Ureter (tissue), 1 donor: Measurements from ENCODE around the gene PRKRIP1. TPM values are rescaled to one million over a fixed set of nuclear protein-coding genes. Genes with fewer than 3 reads are reported as not detected.
A peak's percentile ranks its signal among the peaks of the same experiment; 100 is the strongest.
"Not testable (repeated sequence)": the region's sequence is repeated elsewhere in the genome, so short reads cannot be mapped to it uniquely, and the experiment has no call there.

Experiments used
- DNase-seq: peaks from one replicate; pipeline ENCODE4 v3.0.0-alpha.2; 2020; ENCODE audit warnings: low spot score
- total RNA-seq: library from RNA; stranded (reverse); gene quantifications from one replicate; pipeline ENCODE4 v1.2.4, GENCODE V29; 2023
- donor health status: DM: yes; HTN: yes; CAD: no.

Gene PRKRIP1, protein sequence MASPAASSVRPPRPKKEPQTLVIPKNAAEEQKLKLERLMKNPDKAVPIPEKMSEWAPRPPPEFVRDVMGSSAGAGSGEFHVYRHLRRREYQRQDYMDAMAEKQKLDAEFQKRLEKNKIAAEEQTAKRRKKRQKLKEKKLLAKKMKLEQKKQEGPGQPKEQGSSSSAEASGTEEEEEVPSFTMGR
- total RNA-seq, result 22.8 TPM

DNA sequence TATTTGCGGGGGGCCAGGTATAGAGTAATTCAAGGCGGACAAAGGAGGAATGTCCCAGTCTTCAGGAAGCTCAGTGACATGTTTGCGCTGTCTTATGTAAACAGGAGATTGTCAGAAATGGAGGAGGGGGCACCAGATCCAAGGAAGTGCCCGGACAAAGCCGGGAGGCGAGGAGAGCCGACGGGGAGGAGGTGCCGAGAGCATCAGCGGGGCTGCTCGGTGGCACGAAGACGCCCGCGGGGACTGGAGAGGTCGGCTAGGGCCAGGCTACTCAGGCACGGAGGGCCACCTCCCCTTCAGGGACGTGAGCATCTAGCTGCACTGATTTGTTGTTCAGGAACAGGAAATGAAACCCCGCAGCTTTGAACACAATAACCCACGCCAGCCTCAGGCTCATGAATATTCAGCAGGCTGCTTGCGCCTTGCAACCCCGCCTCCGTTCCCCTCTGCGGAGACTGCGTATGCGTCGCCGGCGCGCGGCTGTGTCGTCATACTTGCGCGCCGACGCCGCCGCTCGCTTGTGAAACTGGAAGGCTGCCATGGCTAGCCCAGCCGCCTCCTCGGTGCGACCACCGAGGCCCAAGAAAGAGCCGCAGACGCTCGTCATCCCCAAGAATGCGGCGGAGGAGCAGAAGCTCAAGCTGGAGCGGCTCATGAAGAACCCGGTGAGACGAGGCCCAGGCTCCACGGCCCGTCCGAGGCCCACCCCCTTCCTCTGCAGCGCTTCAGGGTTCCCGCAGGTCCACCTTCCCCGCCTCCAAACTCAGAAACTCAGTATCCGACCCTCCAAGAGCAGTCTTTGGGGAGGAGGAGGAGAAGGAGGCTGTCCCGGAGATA is at the start of gene PRKRIP1:
Gene PRKRIP1, plus strand, starts transcription at position 491 of the 837 bp plus-strand sequence. Its CDS starts 49 bp downstream, at position 540.
- DNase-seq, result peak; percentile 87

DNA sequence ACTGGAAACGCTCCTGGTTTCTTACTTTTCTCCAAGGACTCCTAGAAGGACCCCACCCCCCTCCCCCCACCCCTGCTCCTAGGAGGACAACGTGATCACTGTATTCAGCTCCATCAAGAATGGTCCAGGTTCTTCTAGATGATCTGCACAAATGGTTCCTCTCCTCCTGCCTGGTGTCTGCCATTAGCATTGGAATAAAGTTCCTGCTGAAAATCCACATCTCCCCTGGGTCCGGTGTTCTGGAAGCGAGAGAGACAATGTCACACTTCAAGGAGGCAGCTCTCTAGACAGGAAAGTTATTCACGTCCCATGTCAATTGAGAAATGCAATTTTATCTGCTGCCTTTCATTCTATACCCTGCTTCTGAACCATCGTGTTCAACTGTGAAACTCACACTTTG is 49.2 kb upstream of the PRKRIP1 start:
- DNase-seq, result not testable (repeated sequence)

DNA sequence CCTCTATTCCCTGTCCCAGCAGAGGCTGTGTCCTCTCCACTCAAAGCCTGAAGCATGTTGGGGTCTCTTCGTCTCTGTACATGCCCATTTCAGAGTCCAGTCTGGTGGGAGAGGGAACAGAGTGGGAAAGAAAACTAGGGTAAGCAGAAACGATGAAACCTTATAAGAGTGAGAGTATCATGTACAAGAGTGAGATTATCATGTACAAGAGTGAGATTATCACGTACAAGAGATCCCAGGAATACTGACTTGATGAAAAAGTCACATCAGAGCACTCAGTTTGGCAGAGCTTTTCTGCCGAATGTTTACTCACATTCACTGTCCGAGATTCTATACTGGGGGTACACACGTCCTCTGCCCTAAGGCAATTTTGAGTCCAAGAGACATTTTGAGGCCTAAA is 39.8 kb upstream of the PRKRIP1 start, which contains the start of gene SPDYE6:
Gene SPDYE6, minus strand, starts transcription at position 101 of the 400 bp plus-strand sequence. CDS start 421 bp downstream, outside the sequence.
- not testable (repeated sequence) for DNase-seq

DNA sequence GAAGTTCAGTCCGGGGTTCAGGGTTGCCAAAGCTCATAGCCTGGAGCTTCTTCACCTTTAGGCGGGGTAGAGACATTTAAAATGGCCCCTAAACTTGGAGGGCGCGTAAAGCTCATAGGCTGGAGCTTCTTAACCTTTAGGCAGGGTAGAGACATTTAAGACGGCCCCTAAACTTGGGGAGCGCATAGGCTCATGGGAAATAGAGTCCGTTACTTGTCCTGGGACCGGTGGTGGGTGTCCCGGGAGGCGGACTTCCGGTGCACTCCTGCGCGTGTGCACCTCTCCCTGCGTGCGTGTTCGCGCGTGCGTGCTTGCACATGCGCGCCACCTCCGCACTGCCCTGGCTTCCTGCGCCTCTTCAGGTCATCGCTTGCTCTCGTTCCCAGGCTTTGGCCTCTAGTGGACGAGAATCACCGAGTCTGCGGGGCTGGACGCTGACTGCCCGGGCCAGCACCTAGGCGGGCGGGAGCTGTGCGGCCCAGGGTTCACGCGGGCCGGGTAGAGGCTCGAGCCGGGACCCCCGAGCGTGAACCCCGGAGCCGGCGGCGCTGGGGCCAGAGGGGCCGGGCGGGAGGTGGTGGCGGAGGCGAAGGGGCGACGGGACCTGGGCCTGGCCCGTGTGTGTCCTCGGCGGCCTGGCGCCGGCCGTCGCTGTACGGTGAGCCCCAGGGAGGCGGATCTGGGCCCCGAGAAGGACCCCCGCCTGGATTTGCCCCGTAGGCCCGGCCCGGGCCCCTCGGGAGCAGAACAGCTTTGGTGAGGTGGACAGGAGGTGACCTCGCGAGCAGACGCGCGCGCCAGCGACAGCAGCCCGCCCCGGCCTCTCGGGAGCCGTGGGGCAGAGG is 32.4 kb upstream of the PRKRIP1 start:
- DNase-seq, result peak; percentile 96

DNA sequence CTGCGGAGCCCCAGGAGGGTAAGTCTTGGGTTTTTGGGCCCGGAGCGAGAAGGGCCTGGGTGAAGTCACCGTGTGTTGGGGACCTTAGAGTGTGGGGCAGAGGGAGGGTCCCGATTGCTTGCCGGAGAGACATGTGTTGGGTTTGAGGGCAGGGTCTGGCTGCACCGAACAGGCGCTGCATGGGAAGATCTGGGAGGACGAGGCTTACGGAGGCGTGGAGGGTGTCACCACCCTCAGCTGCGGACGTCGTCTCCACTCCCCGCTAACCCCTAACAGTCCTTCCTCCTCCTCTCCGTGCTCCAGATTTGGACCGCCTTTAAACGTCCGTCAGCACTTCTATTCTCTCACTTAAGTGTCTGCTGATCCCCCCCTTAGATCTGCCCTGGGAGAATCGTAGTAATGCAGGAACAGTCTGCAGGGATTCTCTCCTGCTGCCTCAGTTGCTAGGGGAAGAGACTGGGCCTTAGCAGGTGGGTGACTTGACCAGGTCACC is 31.7 kb upstream of the PRKRIP1 start:
- DNase-seq, result not testable (repeated sequence)

DNA sequence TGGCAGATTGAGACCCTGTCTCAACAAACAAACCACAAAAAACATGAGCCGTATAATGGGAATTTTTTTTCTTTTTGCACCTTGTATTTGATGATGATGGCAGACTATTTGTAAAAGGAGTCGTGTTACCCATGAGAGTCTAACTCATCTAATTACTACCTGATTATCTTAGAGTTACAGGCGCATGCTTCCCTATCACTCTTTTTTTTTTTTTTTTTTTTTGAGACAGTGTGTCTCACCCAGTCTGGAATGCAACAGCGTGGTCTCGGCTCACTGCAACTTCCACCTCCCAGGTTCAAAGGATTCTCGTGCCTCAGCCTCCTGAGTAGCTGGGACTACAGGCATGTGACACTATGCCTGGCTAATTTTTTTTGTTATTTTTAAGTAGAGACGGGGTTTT is 30.8 kb upstream of the PRKRIP1 start:
- DNase-seq, result not testable (repeated sequence)

DNA sequence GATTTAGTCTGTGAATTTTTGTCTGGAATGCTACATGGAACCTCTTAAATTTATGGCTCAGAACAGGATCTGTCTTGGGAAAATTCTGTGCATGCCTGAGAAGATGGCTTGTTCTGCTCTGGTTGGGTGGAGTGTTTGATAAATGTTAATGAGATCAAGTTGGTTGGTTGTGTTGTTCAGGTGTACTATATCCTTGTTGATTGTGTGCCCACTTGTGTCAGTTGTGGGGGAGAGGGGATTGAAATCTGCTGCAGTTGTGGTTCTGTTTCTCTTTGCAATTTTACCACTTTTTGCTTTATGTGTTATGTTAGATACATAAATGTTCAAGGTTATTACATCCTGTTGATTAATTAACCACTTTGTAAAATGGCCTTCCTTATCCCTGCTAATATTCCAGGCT is 26.1 kb upstream of the PRKRIP1 start:
- not testable (repeated sequence) for DNase-seq

DNA sequence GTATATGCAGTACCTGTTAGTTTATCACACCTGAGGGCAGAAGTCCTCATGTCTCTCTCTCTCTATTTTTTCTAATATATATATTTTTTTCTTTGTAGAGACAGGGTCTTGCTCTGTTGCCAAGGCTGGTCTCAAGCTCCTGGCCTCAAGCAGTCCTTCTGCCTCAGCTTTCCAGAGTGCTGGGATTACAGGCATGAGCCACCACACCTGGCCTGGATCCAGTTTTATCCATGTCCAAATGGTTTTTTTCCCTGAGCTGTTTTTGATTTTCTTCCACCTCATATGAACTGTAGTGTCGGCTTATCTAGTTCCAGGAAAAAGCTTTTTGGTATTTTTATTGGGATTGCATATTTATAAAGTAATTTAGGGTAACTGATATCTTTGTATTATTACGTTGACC is 23.4 kb upstream of the PRKRIP1 start:
- DNase-seq, result not testable (repeated sequence)

DNA sequence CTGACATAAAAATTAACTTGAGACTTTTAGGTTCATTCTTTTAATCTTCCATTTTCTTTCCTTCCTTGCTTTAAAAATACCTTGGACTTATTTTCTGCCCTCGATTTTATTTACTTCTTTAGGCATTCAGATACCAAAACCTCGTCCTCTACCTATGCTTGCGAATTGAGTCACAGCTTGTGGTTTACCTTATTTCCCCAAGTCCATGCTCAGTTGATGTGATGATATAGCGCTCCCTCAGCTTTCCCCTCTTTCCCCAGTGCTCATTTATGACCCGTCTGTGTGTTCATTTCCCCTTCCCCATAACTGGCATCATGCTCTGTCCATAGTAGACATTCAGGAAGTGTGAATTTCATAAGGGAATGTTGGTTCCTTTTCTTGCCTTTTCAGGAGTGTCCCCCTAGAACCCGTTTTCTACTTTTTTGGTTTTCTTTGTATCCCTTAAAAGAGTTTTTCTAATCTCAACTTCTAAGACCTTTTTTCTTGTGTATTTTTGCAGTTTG is 19.1 kb upstream of the PRKRIP1 start:
- no peak for DNase-seq

DNA sequence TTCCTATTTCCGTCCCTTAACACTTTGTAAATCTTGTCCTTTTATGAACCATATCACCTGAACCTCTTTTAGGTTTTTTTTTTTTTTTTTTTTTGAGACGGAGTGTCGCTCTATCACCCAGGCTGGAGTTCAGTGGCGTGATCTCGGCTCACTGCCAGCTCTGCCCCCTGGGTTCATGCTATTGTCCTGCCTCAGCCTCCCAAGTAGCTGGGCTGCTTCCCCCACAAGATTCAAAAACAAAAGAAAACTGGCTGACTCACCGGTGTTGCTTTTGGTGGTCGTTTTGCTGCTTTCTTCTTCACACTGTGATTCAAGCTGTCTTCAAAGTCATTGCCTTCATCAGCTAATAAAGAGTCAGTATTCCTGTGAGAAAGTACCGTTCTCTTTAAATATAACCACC is 15.3 kb upstream of the PRKRIP1 start:
- DNase-seq, result not testable (repeated sequence)

DNA sequence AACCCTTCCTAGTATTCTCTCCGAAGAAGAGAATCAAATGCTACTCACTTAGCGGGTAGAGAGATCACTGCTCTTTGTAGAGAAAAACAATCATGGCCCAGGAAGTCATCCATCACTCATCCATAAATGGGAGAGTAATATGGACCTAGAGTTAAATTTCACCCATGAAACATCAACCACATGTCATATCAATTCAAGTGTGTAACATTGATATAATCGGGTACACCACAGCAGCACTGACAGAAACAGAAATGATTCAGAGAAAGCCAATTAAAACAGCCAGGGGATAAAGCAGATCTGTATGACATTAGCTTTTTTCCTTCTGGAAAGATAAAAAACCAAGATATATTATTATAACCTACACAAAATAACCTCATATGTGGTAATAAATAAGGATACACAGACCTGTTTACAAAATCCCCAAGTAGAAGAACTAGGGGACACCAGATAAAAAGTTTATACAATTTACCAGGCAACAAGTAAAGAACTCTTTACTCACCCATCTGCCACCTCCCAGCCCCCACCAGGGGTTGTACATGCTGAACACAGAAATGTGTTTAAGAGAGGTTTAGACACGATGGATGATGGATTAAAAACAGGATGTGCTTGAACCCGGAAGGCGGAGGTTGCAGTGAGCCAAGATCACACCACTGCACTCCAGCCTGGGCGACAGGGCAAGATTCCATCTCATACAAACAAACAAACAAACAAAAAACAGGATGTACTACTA is 14.3 kb upstream of the PRKRIP1 start:
- DNase-seq, result not testable (repeated sequence)

DNA sequence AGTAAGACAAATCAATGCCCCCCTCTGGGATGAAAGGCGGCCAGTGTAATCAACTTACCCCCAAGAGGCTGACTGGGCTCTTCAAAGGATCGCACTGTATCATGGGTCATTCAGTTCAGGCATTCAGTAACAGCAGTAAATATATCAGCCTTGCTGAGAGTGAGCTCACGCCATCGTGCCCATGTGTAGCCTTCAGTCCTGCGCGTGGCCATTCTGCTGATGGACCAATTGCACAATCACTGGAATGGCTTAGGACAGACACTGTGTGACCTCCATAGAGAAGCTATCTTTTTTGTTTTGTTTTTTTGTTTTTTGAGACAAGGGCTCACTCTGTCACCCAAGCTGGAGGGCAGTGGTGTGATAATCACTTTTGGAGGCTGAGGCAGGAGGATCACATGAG is 9.1 kb upstream of the PRKRIP1 start:
- DNase-seq, result no peak

DNA sequence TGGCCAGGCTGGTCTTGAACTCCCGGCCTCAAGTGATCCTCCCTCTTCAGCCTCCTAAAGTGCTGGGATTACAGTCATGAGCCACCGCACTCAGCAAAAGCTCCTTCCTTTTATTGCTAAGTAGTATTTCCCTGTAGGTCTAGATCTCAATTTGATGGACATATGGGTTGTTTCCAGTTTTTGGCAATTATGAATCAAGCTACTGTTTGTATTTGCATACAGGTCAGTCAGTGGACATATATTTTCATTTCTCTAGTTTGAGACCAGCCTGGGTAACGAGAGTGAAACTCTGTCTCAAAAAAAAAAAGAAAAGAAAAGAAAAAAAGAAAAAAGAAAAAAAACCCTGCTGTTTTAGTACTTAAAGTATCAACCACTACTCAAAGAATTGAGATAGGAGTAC is 6.4 kb upstream of the PRKRIP1 start:
- no peak for DNase-seq

DNA sequence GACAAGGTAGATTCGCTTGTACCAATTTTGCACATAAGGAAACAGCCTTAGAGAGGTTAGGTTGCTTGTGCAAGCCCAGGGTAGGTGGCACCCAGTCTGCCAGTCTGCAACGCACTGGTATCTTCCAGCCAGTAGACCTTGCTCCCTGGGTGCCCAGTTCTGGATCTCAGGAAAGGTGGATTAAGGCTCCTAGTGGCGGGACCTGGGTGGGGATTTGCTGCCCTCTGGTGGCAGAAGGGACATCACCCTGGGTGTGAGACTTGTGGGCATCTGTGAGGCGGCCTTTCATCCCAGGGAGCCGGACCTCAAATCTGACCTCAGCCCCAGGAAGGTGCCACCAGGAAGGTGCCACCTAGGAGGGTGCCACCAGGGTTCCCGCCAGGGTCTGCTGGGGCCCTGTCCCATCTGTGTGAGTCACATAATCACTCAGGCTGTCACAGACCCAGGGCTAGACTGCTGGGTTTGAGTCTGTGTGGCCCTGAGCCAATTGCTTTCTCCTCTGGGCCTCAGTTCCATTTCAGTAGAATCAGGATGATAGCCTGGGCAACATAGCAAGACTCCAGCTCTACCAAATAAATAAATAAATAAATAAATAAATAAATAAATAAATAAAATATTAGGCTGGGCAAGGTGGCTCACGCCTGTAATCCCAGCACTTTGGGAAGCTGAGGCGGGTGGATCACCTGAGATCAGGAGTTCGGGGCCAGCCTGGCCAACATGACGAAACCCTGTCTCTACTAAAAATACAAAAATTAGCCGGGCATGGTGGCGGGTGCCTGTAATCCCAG is 5.3 kb upstream of the PRKRIP1 start:
- peak; percentile 82 for DNase-seq

DNA sequence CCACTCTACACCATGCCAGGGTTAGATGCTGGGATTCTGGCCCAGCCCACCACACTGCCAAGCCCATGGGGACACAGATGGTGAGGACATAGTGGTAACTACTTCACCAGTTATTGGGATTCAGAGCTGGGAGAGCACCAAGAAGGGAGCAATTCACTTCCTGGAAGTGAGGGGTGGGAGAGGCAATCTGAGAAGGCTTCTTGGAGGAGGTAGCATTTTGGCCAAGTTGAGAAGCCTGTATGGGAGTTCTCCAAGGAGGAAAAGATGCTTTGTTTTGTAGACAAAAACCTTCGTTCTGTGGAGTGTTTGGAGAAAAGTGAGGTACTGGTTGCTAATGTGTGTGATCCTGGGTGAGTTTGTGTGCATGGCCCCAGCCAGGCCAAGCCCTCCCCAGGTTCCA is 3.8 kb upstream of the PRKRIP1 start:
- DNase-seq, result no peak

DNA sequence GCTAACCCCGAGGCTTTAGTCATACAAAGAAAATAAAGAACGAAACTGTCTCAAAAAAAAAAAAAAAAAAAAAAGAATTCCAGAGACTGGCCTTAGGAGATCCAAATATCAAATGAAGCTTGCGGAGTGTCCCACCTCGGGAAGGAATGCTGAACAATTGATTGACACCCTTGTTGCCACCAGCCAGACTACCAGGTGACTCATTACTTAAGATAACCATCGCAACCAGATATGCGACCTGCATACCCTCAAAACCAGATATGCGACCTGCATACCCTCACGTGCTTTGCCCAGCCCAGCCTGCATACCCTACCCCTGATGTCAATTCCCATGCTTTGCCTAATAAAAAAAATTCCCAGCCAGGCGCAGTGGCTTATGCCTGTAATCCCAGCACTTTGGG is 2.7 kb upstream of the PRKRIP1 start:
- peak; percentile 44 for DNase-seq

DNA sequence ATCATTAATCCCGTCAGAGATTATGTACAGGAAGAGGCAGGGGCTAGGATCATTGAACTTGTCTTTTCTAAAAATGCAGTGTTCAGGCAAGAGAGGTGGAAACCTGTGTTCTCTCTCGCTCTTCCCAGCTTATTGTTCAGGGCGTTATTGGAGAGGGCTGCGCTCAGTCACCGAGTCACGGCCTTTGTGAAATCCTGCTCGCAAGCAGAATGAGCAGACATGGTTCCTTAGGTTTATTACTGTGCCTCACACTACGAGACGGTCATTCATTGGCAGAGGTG is 631 bp upstream of the PRKRIP1 start:
- no peak for DNase-seq

DNA sequence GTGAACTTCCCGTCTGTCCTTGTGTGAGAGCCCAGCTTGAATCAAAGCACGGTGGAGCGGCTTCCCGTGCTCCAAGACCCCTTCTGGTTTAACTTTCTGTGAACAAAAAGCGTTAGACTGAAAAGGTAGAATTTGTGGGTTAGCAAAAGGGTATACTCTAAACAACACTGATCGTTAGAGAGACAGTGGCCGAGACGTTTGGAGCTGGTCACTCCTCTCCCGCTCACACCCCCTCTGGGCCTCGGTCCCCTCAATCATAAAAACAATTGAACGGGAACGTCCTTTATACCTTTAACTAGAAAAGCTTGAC is 502 bp downstream of the PRKRIP1 start:
- no peak for DNase-seq

DNA sequence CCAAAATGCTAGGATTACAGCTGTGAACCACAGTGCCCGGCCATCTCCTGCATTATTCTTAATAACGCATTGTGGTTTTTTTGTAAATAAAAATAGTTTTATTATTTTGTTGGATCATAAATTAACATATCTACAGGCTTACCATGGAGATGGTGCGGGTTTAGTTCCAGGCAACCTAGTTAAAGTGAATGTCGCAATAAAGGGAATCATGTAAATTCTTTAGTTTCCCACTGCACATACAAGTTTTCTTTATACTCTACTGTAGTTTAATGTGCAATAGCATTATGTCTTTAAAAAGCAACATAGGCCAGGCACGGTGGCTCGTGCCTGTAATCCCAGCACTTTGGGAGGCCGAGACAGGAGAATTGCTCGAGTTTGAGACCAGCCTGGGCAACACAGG is 2.4 kb downstream of the PRKRIP1 start:
- no peak for DNase-seq

DNA sequence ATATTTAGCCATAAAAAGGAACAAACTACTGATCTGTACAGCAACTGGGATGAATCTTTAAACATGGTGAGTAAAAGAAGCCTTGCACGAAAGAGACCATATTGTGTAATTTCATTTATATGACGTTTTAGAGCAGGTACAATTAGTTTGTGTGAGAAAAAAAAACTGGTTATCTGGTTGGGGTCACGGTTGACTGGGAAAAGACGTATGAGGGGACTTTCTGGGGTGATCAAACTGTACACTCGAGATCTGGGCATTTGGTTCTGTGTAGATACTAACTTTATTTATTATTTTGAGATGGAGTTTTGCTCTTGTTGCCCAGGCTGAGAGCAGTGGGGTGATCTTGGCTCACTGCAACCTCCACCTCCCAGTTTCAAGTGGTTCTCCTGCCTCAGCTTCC is 4.2 kb downstream of the PRKRIP1 start:
- no peak for DNase-seq

DNA sequence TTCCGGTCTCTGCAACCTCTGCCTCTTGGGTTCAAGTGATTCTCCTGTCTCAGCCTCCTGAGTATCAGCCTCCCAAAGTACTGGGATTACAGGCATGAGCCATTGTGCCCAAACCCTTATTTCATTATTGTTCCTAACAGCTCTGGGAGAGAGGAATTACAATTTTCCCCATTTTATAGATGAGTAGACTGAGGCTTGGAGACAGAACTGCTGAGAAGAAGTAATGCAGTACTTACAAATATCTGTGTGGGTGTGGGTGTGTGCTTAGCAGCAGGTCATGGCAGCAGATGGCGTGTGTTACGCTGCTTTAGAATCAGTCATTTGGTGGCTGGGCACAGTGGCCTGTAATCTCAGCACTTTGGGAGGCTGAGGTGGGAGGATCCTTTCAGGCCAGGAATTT is 7.4 kb downstream of the PRKRIP1 start:
- DNase-seq, result no peak
